HL-60 (cell line): Measurements from ENCODE around the gene DYNC2I2.

Experiments
- DNase-seq, 2 experiments: peaks; one replicate each; pipeline ENCODE4 v3.0.0-alpha.2; 2010 to 2020; ENCODE audit warnings: low read depth in 1 of 2, low spot score in 1 of 2
- H3K27ac ChIP-seq: fragments of 250-450 bp; sonication (Bioruptor Pico); replicated peaks from 2 replicates; pipeline ENCODE4 v1.5.1; 2020; ENCODE audit warnings: mild to moderate bottlenecking, moderate library complexity
- H3K27me3 ChIP-seq: fragments of 250-450 bp; sonication (Bioruptor Pico); 2 replicates; pipeline ENCODE4 v1.5.1; 2021; ENCODE audit warnings: mild to moderate bottlenecking, moderate library complexity; ENCODE audit not compliant: insufficient read depth, poor library complexity, severe bottlenecking
- H3K4me3 ChIP-seq: replicated peaks from 2 replicates; pipeline ENCODE4 v1.5.1; 2011; ENCODE audit warnings: mild to moderate bottlenecking, control low read depth, low read length; ENCODE audit not compliant: insufficient read depth
- GABPA ChIP-seq: IDR thresholded peaks from 2 replicates; pipeline ENCODE4 v1.6.1; 2012; ENCODE audit warnings: low read depth
- POLR2AphosphoS5 ChIP-seq: IDR thresholded peaks from 2 replicates; pipeline ENCODE4 v1.6.1; 2012; ENCODE audit warnings: low read depth
- REST ChIP-seq: IDR thresholded peaks from 2 replicates; pipeline ENCODE4 v1.6.1; 2012; ENCODE audit warnings: low read depth; ENCODE audit not compliant: insufficient replicate concordance
- SPI1 ChIP-seq: IDR thresholded peaks from 2 replicates; pipeline ENCODE4 v1.6.1; 2012; ENCODE audit warnings: low read depth, mild to moderate bottlenecking, borderline replicate concordance
- TF ChIP-seq, protein P1 (sequence below): IDR thresholded peaks from one replicate; pipeline ENCODE4 v1.5.1; 2011; ENCODE audit warnings: low read length, control low read depth, inconsistent platforms; ENCODE audit not compliant: insufficient read depth

Gene DYNC2I2

GRCh38 chr9:128631636-128632035, 25.0 kb downstream of the DYNC2I2 start:
- Histone ChIP-seq H3K27ac (no peak overlapping the region), H3K27me3 (no peaks in the 10 kb centered on the region), H3K4me3 (no peak overlapping the region)
- TF ChIP-seq POLR2AphosphoS5 (no peak), REST (no peak), GABPA (no peak), SPI1 (no peak)
- TF ChIP-seq, protein P1, sequence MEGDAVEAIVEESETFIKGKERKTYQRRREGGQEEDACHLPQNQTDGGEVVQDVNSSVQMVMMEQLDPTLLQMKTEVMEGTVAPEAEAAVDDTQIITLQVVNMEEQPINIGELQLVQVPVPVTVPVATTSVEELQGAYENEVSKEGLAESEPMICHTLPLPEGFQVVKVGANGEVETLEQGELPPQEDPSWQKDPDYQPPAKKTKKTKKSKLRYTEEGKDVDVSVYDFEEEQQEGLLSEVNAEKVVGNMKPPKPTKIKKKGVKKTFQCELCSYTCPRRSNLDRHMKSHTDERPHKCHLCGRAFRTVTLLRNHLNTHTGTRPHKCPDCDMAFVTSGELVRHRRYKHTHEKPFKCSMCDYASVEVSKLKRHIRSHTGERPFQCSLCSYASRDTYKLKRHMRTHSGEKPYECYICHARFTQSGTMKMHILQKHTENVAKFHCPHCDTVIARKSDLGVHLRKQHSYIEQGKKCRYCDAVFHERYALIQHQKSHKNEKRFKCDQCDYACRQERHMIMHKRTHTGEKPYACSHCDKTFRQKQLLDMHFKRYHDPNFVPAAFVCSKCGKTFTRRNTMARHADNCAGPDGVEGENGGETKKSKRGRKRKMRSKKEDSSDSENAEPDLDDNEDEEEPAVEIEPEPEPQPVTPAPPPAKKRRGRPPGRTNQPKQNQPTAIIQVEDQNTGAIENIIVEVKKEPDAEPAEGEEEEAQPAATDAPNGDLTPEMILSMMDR: no peak
- DNase-seq: no peak

DNA sequence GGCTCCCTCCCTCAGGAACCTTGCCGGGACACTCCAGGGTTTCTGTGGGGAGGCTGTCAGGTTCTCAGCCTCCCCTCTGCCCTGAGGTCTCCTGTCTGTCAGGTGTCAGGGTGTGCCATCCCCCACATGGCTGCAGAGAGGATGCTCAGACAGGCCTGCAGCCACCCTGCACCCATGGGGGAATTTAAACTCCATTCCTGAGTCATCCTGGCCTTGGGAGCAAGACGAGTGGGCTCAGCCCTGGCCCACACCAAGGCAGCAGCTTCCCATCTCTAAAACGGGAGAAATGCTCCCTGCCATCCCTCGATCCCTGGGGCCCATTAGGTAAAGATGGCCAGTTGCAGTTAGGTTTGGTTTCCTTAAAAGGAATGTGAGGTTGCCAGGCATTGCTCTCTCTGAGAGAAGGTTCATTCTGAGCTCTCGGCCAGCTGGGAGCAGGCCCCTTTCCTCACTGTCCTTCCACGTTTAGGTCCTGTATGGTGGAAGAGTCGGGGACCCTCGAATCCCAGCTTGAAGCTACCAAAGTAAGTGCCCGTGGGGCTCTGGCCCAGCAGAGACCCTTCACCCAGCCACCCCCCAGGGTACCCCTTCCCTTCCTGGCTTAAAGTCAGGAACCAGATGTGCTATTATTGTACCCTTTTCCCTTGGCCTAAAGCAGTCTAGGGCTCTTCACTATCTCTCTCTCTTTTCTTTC, 26.6 kb downstream of the DYNC2I2 start:
- DNase-seq: no peak
- no peak overlapping the region for H3K4me3 ChIP-seq
- H3K27ac ChIP-seq: no peak overlapping the region
- no peaks in the 10 kb centered on the region for H3K27me3 ChIP-seq
- TF ChIP-seq GABPA (no peak), POLR2AphosphoS5 (no peak), SPI1 (no peak), REST (no peak)
- TF ChIP-seq, protein P1: no peak

GRCh38 chr9:128629136-128629535, 27.5 kb downstream of the DYNC2I2 start:
- DNase-seq: no peak
- H3K27me3 ChIP-seq: no peaks in the 10 kb centered on the region
- no peak overlapping the region for H3K4me3 ChIP-seq
- TF ChIP-seq POLR2AphosphoS5 (no peak), GABPA (no peak), SPI1 (no peak), REST (no peak)
- TF ChIP-seq, protein P1: no peak
- H3K27ac ChIP-seq: no peak overlapping the region
